ENCODE results near the gene ATP5F1C. TPM values are rescaled to one million over a fixed set of nuclear protein-coding genes. Genes with fewer than 3 reads are reported as not detected.

ATP5F1C gene
- total RNA-seq, 1 donor from 2014 or later: 163 TPM

GRCh38 chr10:7788639-7789286 is 786 bp downstream of the ATP5F1C start:
- intact Hi-C loops (cut with DNase I): no loop called here
- no peak for DNase-seq
- Histone ChIP-seq H3K36me3 (no peaks in the 10 kb centered on the region), H3K27ac (peak overlapping the region; percentile 90), H3K27me3 (no peaks in the 10 kb centered on the region), H3K4me3 (peak overlapping the region; percentile 94), H3K9me3 (no peaks in the 10 kb centered on the region), H3K4me1 (peaks cover 28% of the 10 kb centered on the region)
- no peak for TF ChIP-seq CTCF (IDR thresholded peaks at IDR 0.05)
- ATAC-seq: peak; percentile 2

GRCh38 chr10:7789390-7789789 is 1.4 kb downstream of the ATP5F1C start:
- Histone ChIP-seq H3K4me3 (peak overlapping the region; percentile 94), H3K36me3 (no peaks in the 10 kb centered on the region), H3K9me3 (no peaks in the 10 kb centered on the region), H3K4me1 (peaks cover 33% of the 10 kb centered on the region), H3K27ac (no peak overlapping the region), H3K27me3 (no peaks in the 10 kb centered on the region)
- ATAC-seq (no peak), DNase-seq (no peak)
- intact Hi-C loops (cut with DNase I): no loop called here
- TF ChIP-seq CTCF (IDR thresholded peaks at IDR 0.05): no peak

- intact Hi-C loops (cut with DNase I): no loop called here
- no peak overlapping the region for H3K4me3 ChIP-seq
- TF ChIP-seq CTCF (IDR thresholded peaks at IDR 0.05): no peak
- no peaks in the 10 kb centered on the region for H3K9me3 ChIP-seq
- no peak overlapping the region for H3K27ac ChIP-seq
- H3K27me3 ChIP-seq: no peaks in the 10 kb centered on the region
- H3K4me1 ChIP-seq: peaks cover 26% of the 10 kb centered on the region
- H3K36me3 ChIP-seq: peaks cover 12% of the 10 kb centered on the region
- ATAC-seq (no peak), DNase-seq (no peak)
These were observed 4.6 kb downstream of the ATP5F1C start for GRCh38 chr10:7792541-7792940.

GRCh38 chr10:7794251-7795026 is 6.5 kb downstream of the ATP5F1C start:
- H3K27me3 ChIP-seq: no peaks in the 10 kb centered on the region
- peaks cover 31% of the 10 kb centered on the region for H3K36me3 ChIP-seq
- intact Hi-C loops (cut with DNase I): no loop called here
- no peak for DNase-seq
- no peak overlapping the region for H3K4me3 ChIP-seq
- no peak for ATAC-seq
- no peaks in the 10 kb centered on the region for H3K9me3 ChIP-seq
- TF ChIP-seq CTCF (IDR thresholded peaks at IDR 0.05): no peak
- peaks cover 19% of the 10 kb centered on the region for H3K4me1 ChIP-seq
- H3K27ac ChIP-seq: no peak overlapping the region

GRCh38 chr10:7795605-7796004 is 7.6 kb downstream of the ATP5F1C start:
- intact Hi-C loops (cut with DNase I): no loop called here
- DNase-seq (no peak), ATAC-seq (peak; percentile 84)
- H3K27me3 ChIP-seq: no peaks in the 10 kb centered on the region
- H3K27ac ChIP-seq: no peak overlapping the region
- no peak for TF ChIP-seq CTCF (IDR thresholded peaks at IDR 0.05)
- peaks cover 43% of the 10 kb centered on the region for H3K36me3 ChIP-seq
- H3K9me3 ChIP-seq: no peaks in the 10 kb centered on the region
- no peak overlapping the region for H3K4me3 ChIP-seq
- H3K4me1 ChIP-seq: peaks cover 14% of the 10 kb centered on the region
